ENCODE results near the gene FAM186B.

GRCh38 chr12:49567611-49568441 is 37.6 kb downstream of the FAM186B start, which contains the start of gene MCRS1:
- TF ChIP-seq CTCF (IDR thresholded peaks at IDR 0.05 in 2 of 3, conservative IDR thresholded peaks at IDR 0.05 in 1 of 3; ENCODE audit: borderline replicate concordance in 1 of 3, insufficient read depth in 1 of 3, low read depth in 2 of 3, low read length in 2 of 3) (no peak), RAD21 (IDR thresholded peaks at IDR 0.05; ENCODE audit: low read depth) (no peak), POLR2AphosphoS5 (IDR thresholded peaks at IDR 0.05; ENCODE audit: low read depth, low read length) (peak; percentile 91), POLR2A (IDR thresholded peaks at IDR 0.05; ENCODE audit: borderline replicate concordance, extremely low read depth, insufficient read depth, insufficient read length) (peak; percentile 81), YY1 (IDR thresholded peaks at IDR 0.05; ENCODE audit: extremely low read depth, insufficient replicate concordance, low read depth, low read length) (no peak)
